Mononuclear cell (primary cell): ENCODE results near the gene DISP3. TPM values are rescaled to one million over a fixed set of nuclear protein-coding genes. Genes with fewer than 3 reads are reported as not detected.
A peak's percentile ranks its signal among the peaks of the same experiment; 100 is the strongest.

ENCODE experiments used
- H3K27me3 ChIP-seq: 2 replicates; pipeline ENCODE4 v1.6.0; 2011; ENCODE audit warnings: low read length, control low read depth; ENCODE audit not compliant: insufficient read depth
- H3K4me1 ChIP-seq: 2 replicates; pipeline ENCODE4 v1.5.1; 2011; ENCODE audit warnings: mild to moderate bottlenecking, low read length, control low read depth; ENCODE audit not compliant: insufficient read depth
- H3K4me3 ChIP-seq: 2 replicates; pipeline ENCODE4 v1.5.1; 2011; ENCODE audit warnings: mild to moderate bottlenecking, low read length, moderate library complexity
- H3K9me3 ChIP-seq: 2 replicates; pipeline ENCODE4 v1.5.1; 2011; ENCODE audit warnings: low read depth, mild to moderate bottlenecking, control low read depth, low read length
- total RNA-seq: library from RNA; depleted of rRNA; stranded (reverse); fragments of >200 nt; gene quantifications from one replicate; pipeline ENCODE4 v1.2.3, GENCODE V29; 2012

DISP3 gene
- total RNA-seq, 1 donor = 0.21 TPM

GRCh38 chr1:11472741-11473140, 6.2 kb upstream of the DISP3 start:
- H3K27me3 ChIP-seq = peaks cover 3% of the 10 kb centered on the region
- no peak overlapping the region for H3K4me3 ChIP-seq
- no peaks in the 10 kb centered on the region for H3K9me3 ChIP-seq
- H3K4me1 ChIP-seq = no peaks in the 10 kb centered on the region

- no peaks in the 10 kb centered on the region for H3K4me1 ChIP-seq
- H3K4me3 ChIP-seq = no peak overlapping the region
- no peaks in the 10 kb centered on the region for H3K9me3 ChIP-seq
- H3K27me3 ChIP-seq = peaks cover 9% of the 10 kb centered on the region
Measured at GRCh38 chr1:11473491-11474034, 5.4 kb upstream of the DISP3 start.

- H3K4me1 ChIP-seq = peaks cover 5% of the 10 kb centered on the region
- no peak overlapping the region for H3K4me3 ChIP-seq
- H3K9me3 ChIP-seq = no peaks in the 10 kb centered on the region
- H3K27me3 ChIP-seq = peaks cover 13% of the 10 kb centered on the region
Measured at GRCh38 chr1:11474826-11475225, 4.1 kb upstream of the DISP3 start.

GRCh38 chr1:11475748-11476147, 3.2 kb upstream of the DISP3 start:
- H3K27me3 ChIP-seq = peaks cover 22% of the 10 kb centered on the region
- peaks cover 5% of the 10 kb centered on the region for H3K4me1 ChIP-seq
- no peak overlapping the region for H3K4me3 ChIP-seq
- no peaks in the 10 kb centered on the region for H3K9me3 ChIP-seq

- Histone ChIP-seq H3K4me1 (peaks cover 5% of the 10 kb centered on the region), H3K9me3 (no peaks in the 10 kb centered on the region), H3K4me3 (peak overlapping the region; percentile 31), H3K27me3 (peaks cover 30% of the 10 kb centered on the region)
Measured at GRCh38 chr1:11479375-11479979, 522 bp downstream of the DISP3 start.

GRCh38 chr1:11481019-11481418, 2.1 kb downstream of the DISP3 start:
- Histone ChIP-seq H3K4me1 (peaks cover 5% of the 10 kb centered on the region), H3K27me3 (peaks cover 30% of the 10 kb centered on the region), H3K9me3 (no peaks in the 10 kb centered on the region), H3K4me3 (no peak overlapping the region)

- H3K27me3 ChIP-seq = peaks cover 30% of the 10 kb centered on the region
- peaks cover 5% of the 10 kb centered on the region for H3K4me1 ChIP-seq
- H3K9me3 ChIP-seq = no peaks in the 10 kb centered on the region
- H3K4me3 ChIP-seq = no peak overlapping the region
Measured at GRCh38 chr1:11482198-11482597, 3.2 kb downstream of the DISP3 start.

- Histone ChIP-seq H3K9me3 (no peaks in the 10 kb centered on the region), H3K4me1 (peaks cover 5% of the 10 kb centered on the region), H3K4me3 (no peak overlapping the region), H3K27me3 (peaks cover 25% of the 10 kb centered on the region)
Measured at GRCh38 chr1:11482701-11483479, 3.9 kb downstream of the DISP3 start.

- H3K4me3 ChIP-seq = no peak overlapping the region
- peaks cover 21% of the 10 kb centered on the region for H3K27me3 ChIP-seq
- no peaks in the 10 kb centered on the region for H3K9me3 ChIP-seq
- peaks cover 5% of the 10 kb centered on the region for H3K4me1 ChIP-seq
Measured at GRCh38 chr1:11483581-11484320, 4.8 kb downstream of the DISP3 start.

- Histone ChIP-seq H3K4me3 (no peak overlapping the region), H3K4me1 (peaks cover 3% of the 10 kb centered on the region), H3K27me3 (peaks cover 20% of the 10 kb centered on the region), H3K9me3 (no peaks in the 10 kb centered on the region)
Measured at GRCh38 chr1:11484321-11484655, 5.3 kb downstream of the DISP3 start.

- H3K4me1 ChIP-seq = no peaks in the 10 kb centered on the region
- peaks cover 14% of the 10 kb centered on the region for H3K27me3 ChIP-seq
- no peak overlapping the region for H3K4me3 ChIP-seq
- no peaks in the 10 kb centered on the region for H3K9me3 ChIP-seq
Measured at GRCh38 chr1:11485191-11485590, 6.2 kb downstream of the DISP3 start.

- H3K4me3 ChIP-seq = no peak overlapping the region
- H3K27me3 ChIP-seq = peaks cover 1% of the 10 kb centered on the region
- H3K4me1 ChIP-seq = no peaks in the 10 kb centered on the region
- no peaks in the 10 kb centered on the region for H3K9me3 ChIP-seq
Measured at GRCh38 chr1:11486231-11487009, 7.5 kb downstream of the DISP3 start.

- no peak overlapping the region for H3K4me3 ChIP-seq
- H3K27me3 ChIP-seq = no peaks in the 10 kb centered on the region
- H3K4me1 ChIP-seq = no peaks in the 10 kb centered on the region
- H3K9me3 ChIP-seq = no peaks in the 10 kb centered on the region
Measured at GRCh38 chr1:11487196-11487751, 8.3 kb downstream of the DISP3 start.

GRCh38 chr1:11488201-11488770, 9.3 kb downstream of the DISP3 start:
- Histone ChIP-seq H3K4me3 (no peak overlapping the region), H3K4me1 (no peaks in the 10 kb centered on the region), H3K27me3 (no peaks in the 10 kb centered on the region), H3K9me3 (no peaks in the 10 kb centered on the region)
